NB4 (cell line): ENCODE results near the gene GARNL3.

Experiments used
- DNase-seq: peaks from one replicate; pipeline ENCODE4 v3.0.0; 2010; ENCODE audit warnings: low read depth
- H3K4me3 ChIP-seq: one replicate; pipeline ENCODE4 v1.5.1; 2011; ENCODE audit warnings: mild to moderate bottlenecking, low read depth, low read length, moderate library complexity
- MYC ChIP-seq: IDR thresholded peaks from 2 replicates; pipeline ENCODE4 v1.6.1; 2011; ENCODE audit warnings: low read depth, low read length
- POLR2A ChIP-seq: IDR thresholded peaks from 2 replicates; pipeline ENCODE4 v1.6.1; 2011; ENCODE audit warnings: mild to moderate bottlenecking; ENCODE audit not compliant: insufficient read length; ENCODE audit errors: extremely low read depth
- TF ChIP-seq, protein P1 (sequence below): IDR thresholded peaks from 2 replicates; pipeline ENCODE4 v1.6.1; 2011; ENCODE audit warnings: low read depth, low read length
- TF ChIP-seq, protein P2 (sequence below): IDR thresholded peaks from one replicate; pipeline ENCODE4 v1.5.1; 2012; ENCODE audit warnings: low read depth, low read length

The GARNL3 gene

DNA sequence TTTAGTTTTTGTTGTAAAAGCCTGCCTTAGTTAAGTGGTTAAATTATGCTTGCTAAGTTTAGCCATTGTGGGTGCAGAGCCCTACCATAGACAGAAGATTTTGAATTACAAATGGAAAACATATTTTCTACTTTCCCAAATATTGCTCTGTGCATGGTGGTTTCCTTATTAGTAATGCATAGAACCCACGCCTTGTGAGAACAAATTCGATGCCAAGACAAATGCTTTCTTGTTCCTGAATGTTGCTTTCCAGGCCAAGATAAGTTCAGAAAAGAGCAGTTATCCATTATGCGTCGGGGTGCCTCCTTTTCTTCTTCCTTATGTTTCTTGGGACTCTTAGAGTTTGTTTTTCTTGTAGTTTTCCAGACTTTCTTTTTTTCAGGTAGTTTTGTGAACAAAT is 31.0 kb upstream of the GARNL3 start:
- no peak for TF ChIP-seq MYC
- TF ChIP-seq POLR2A: no peak
- TF ChIP-seq, protein P1, sequence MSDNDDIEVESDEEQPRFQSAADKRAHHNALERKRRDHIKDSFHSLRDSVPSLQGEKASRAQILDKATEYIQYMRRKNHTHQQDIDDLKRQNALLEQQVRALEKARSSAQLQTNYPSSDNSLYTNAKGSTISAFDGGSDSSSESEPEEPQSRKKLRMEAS: no peak
- TF ChIP-seq, protein P2, sequence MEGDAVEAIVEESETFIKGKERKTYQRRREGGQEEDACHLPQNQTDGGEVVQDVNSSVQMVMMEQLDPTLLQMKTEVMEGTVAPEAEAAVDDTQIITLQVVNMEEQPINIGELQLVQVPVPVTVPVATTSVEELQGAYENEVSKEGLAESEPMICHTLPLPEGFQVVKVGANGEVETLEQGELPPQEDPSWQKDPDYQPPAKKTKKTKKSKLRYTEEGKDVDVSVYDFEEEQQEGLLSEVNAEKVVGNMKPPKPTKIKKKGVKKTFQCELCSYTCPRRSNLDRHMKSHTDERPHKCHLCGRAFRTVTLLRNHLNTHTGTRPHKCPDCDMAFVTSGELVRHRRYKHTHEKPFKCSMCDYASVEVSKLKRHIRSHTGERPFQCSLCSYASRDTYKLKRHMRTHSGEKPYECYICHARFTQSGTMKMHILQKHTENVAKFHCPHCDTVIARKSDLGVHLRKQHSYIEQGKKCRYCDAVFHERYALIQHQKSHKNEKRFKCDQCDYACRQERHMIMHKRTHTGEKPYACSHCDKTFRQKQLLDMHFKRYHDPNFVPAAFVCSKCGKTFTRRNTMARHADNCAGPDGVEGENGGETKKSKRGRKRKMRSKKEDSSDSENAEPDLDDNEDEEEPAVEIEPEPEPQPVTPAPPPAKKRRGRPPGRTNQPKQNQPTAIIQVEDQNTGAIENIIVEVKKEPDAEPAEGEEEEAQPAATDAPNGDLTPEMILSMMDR: no peak
- H3K4me3 ChIP-seq: no peak overlapping the region
- no peak for DNase-seq

DNA sequence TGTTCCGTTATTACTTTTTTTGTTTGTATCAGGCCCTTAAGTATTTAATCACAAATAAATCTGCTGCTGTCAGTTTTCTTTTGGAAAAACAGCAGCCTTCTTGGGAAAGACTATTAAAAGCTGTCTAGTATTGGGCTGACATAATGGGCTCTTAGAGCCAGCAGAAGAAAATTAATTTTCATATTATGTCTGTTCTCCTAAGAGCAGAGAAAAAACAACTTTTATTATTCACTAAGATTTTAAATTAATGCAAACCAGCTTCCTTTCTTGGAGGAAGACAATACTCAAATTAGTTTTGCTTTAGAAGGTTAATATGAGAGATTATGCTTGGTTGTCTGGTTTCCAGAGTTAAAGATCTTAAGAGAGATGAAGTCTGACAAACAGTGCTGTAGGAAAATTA is 30.6 kb upstream of the GARNL3 start:
- no peak overlapping the region for H3K4me3 ChIP-seq
- no peak for DNase-seq
- TF ChIP-seq MYC (no peak), POLR2A (no peak)
- TF ChIP-seq, protein P1: no peak
- TF ChIP-seq, protein P2: no peak

DNA sequence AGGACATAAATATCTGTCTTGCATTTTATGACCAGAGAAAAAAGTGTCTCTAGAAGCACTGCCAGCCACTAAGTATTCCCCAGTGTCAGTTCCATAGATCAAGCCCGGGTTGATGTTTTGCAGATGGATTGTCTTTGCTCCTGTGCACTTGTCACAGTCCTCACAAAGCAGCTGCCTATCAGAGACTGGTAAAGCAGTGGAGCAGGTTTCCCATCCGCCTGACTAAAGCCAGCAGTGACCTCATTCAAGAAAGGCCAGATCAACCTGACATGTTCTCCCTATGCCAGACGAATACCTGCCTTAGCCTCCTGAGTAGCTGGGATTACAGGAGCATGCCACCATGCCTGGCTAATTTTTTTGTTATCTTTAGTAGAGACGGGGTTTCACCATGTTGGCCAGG is 26.8 kb upstream of the GARNL3 start:
- TF ChIP-seq, protein P2: no peak
- TF ChIP-seq POLR2A (no peak), MYC (no peak)
- TF ChIP-seq, protein P1: no peak
- no peak for DNase-seq
- H3K4me3 ChIP-seq: no peak overlapping the region

DNA sequence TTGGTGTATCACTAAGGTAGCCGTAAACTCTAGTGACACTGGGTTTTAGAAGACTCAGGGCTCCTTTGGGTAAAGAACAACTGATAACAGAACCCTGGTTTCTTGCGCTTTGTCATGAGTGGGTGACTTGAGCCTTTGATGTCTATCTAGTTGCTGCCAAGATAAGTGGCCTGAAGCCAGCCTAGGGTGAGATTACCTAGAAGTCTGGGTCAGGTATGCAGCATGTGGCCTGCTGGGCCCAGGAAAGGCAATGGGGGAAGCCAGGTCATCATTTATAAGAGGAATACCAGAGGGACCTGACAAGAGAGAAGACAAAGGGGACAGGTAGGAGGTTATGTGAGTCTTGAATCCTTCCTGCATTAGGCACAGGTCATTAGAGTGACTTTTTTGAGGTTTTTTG is 23.2 kb upstream of the GARNL3 start:
- TF ChIP-seq, protein P2: no peak
- TF ChIP-seq MYC: no peak
- TF ChIP-seq, protein P1: no peak
- TF ChIP-seq POLR2A: no peak
- no peak for DNase-seq

DNA sequence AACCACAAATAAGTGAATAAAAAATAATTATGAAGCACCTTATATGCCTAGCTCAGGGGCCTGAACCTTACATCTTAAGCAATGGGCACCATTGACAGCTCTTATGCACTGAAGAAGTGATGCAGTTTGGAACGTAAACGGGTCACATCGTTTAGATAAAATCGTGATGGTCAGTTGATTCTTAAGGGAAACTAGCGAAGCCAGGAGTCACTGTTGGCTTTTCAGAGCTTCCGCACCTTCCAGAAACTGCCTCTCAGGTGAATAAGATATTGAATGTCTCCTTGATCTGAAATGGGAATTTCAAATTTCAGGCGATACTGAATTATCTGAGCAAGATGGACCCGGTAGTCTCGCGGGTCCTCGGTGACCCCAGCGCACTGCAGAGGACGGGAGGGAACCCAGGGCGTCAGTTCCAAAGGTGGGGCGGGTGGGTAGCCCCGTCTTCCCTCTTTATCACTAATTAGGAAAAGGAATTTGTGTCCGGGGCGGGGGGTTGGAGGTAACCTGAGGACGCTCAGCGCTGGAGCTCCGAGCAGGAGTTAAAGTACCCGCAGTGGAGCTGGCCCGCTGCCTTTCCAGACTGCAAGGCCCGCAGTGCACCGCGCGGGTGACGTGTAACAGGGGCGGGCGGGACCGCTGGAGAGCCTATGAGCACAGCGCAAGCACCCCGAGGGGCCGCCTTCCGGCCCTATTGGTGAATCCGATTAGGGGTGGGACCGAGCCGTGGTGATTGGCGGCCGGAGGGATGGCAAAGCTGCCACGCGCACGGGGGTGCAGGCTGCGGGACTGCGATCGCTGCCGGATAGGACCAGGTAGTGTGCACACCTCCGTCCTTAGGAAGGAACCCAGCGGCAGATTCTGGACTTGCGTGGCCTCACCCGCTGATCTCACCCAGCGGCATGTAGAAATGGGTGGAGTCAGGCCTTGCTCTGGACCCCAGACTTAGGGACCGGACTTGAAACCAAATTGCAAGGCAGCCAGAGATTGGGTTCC is 19.7 kb upstream of the GARNL3 start:
- H3K4me3 ChIP-seq: peak overlapping the region; percentile 67
- TF ChIP-seq POLR2A: peak; percentile 31
- TF ChIP-seq, protein P1: peak; percentile 46; the same call in 1 of the 2 replicates
- TF ChIP-seq, protein P2: no peak
- 0 out of 2 replicates have a peak, but pooled peaks have one; percentile 8 for TF ChIP-seq MYC
- peak; percentile 94 for DNase-seq

More for the DNA sequence above, 23.2 kb upstream of the GARNL3 start:
- H3K4me3 ChIP-seq: no peak overlapping the region
